Ishikawa (cell line): ENCODE results near the gene FAM89A.

ENCODE experiments used
- CEBPB ChIP-seq: IDR thresholded peaks from 2 replicates; pipeline ENCODE4 v1.6.1; 2012
- CREB1 ChIP-seq: IDR thresholded peaks from 2 replicates; pipeline ENCODE4 v1.6.1; 2012; ENCODE audit warnings: low read depth
- EGR1 ChIP-seq: IDR thresholded peaks from 2 replicates; pipeline ENCODE4 v1.6.1; 2012
- EP300 ChIP-seq: IDR thresholded peaks from 2 replicates; pipeline ENCODE4 v1.6.1; 2012; ENCODE audit warnings: borderline replicate concordance
- FOXM1 ChIP-seq: IDR thresholded peaks from 2 replicates; pipeline ENCODE4 v1.6.1; 2012; ENCODE audit warnings: low read depth, borderline replicate concordance
- MAX ChIP-seq: IDR thresholded peaks from 2 replicates; pipeline ENCODE4 v1.6.1; 2012
- NFIC ChIP-seq: IDR thresholded peaks from 2 replicates; pipeline ENCODE4 v1.6.1; 2012
- RAD21 ChIP-seq: IDR thresholded peaks from 2 replicates; pipeline ENCODE4 v1.6.1; 2012; ENCODE audit warnings: low read depth
- REST ChIP-seq: IDR thresholded peaks from 2 replicates; pipeline ENCODE4 v1.6.1; 2012; ENCODE audit warnings: low read depth, mild to moderate bottlenecking
- TAF1 ChIP-seq: IDR thresholded peaks from 2 replicates; pipeline ENCODE4 v1.6.1; 2012; ENCODE audit warnings: low read depth, mild to moderate bottlenecking
- TCF12 ChIP-seq: IDR thresholded peaks from 2 replicates; pipeline ENCODE4 v1.6.1; 2012; ENCODE audit warnings: low read depth
- TEAD4 ChIP-seq: IDR thresholded peaks from 2 replicates; pipeline ENCODE4 v1.6.1; 2012
- USF1 ChIP-seq: IDR thresholded peaks from 2 replicates; pipeline ENCODE4 v1.6.1; 2012
- YY1 ChIP-seq: IDR thresholded peaks from 2 replicates; pipeline ENCODE4 v1.6.1; 2012; ENCODE audit warnings: low read depth
- ZBTB7A ChIP-seq: IDR thresholded peaks from 2 replicates; pipeline ENCODE4 v1.6.1; 2012; ENCODE audit warnings: low read depth

The FAM89A gene

GRCh38 chr1:230975636-230976035, 64.4 kb downstream of the FAM89A start:
- no peak for TF ChIP-seq NFIC
- no peak for TF ChIP-seq CREB1
- no peak for TF ChIP-seq YY1
- no peak for TF ChIP-seq USF1
- no peak for TF ChIP-seq REST

- TF ChIP-seq EGR1 (no peak), MAX (no peak), TAF1 (no peak), YY1 (no peak), REST (no peak), CEBPB (no peak), USF1 (no peak)
Observed at GRCh38 chr1:230972855-230973271, 67.2 kb downstream of the FAM89A start.

- TF ChIP-seq RAD21 (no peak), MAX (no peak), EP300 (no peak), TAF1 (no peak), TEAD4 (no peak), EGR1 (no peak), TCF12 (no peak), REST (no peak), FOXM1 (no peak), USF1 (no peak)
Observed at GRCh38 chr1:230971771-230972170, 68.3 kb downstream of the FAM89A start.

- no peak for TF ChIP-seq EGR1
- no peak for TF ChIP-seq FOXM1
- TF ChIP-seq YY1: no peak
- no peak for TF ChIP-seq USF1
- no peak for TF ChIP-seq NFIC
- TF ChIP-seq TEAD4: no peak
- no peak for TF ChIP-seq TCF12
- no peak for TF ChIP-seq EP300
- TF ChIP-seq RAD21: no peak
- TF ChIP-seq TAF1: no peak
- TF ChIP-seq CREB1: no peak
- TF ChIP-seq ZBTB7A: no peak
- TF ChIP-seq CEBPB: no peak
- no peak for TF ChIP-seq REST
- TF ChIP-seq MAX: no peak
Observed at GRCh38 chr1:230970432-230970831, 69.6 kb downstream of the FAM89A start.
